ENCODE measurements around the gene RCSD1.

Gene RCSD1

DNA sequence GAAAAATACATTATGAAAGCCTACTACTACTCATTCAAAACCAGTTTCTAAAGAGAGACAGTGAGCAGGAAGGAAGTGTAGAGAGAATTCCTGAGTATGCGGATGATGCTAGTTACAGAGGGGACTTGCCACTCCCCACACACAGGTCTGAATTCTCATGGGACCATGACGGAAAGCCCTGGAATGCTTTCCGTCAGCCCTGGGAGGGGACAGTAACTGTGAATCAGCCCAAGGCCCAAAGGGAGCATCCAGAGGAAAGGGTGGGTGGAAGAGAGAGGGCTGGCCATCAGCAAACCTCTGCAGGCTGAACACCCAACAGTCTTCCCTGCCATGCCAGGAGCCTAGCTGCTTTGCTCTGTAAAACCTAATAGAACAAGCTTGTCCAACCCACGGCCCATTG is 36.4 kb downstream of the RCSD1 start:
- no peaks in the 10 kb centered on the region for H3K27me3 ChIP-seq (ENCODE audit: insufficient read depth, poor library complexity, severe bottlenecking)
- no peak overlapping the region for H3K27ac ChIP-seq (replicated peaks)
- no peak for DNase-seq (ENCODE audit: low read depth in 1 of 2, low spot score in 1 of 2)
- TF ChIP-seq, protein P1, sequence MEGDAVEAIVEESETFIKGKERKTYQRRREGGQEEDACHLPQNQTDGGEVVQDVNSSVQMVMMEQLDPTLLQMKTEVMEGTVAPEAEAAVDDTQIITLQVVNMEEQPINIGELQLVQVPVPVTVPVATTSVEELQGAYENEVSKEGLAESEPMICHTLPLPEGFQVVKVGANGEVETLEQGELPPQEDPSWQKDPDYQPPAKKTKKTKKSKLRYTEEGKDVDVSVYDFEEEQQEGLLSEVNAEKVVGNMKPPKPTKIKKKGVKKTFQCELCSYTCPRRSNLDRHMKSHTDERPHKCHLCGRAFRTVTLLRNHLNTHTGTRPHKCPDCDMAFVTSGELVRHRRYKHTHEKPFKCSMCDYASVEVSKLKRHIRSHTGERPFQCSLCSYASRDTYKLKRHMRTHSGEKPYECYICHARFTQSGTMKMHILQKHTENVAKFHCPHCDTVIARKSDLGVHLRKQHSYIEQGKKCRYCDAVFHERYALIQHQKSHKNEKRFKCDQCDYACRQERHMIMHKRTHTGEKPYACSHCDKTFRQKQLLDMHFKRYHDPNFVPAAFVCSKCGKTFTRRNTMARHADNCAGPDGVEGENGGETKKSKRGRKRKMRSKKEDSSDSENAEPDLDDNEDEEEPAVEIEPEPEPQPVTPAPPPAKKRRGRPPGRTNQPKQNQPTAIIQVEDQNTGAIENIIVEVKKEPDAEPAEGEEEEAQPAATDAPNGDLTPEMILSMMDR (IDR thresholded peaks at IDR 0.05; ENCODE audit: insufficient read depth, low read length), result no peak
- no peak for TF ChIP-seq GABPA (IDR thresholded peaks at IDR 0.05; ENCODE audit: low read depth)
- TF ChIP-seq SPI1 (IDR thresholded peaks at IDR 0.05; ENCODE audit: borderline replicate concordance, low read depth), result no peak
- no peak for TF ChIP-seq POLR2AphosphoS5 (IDR thresholded peaks at IDR 0.05; ENCODE audit: low read depth)
- TF ChIP-seq, protein P2, sequence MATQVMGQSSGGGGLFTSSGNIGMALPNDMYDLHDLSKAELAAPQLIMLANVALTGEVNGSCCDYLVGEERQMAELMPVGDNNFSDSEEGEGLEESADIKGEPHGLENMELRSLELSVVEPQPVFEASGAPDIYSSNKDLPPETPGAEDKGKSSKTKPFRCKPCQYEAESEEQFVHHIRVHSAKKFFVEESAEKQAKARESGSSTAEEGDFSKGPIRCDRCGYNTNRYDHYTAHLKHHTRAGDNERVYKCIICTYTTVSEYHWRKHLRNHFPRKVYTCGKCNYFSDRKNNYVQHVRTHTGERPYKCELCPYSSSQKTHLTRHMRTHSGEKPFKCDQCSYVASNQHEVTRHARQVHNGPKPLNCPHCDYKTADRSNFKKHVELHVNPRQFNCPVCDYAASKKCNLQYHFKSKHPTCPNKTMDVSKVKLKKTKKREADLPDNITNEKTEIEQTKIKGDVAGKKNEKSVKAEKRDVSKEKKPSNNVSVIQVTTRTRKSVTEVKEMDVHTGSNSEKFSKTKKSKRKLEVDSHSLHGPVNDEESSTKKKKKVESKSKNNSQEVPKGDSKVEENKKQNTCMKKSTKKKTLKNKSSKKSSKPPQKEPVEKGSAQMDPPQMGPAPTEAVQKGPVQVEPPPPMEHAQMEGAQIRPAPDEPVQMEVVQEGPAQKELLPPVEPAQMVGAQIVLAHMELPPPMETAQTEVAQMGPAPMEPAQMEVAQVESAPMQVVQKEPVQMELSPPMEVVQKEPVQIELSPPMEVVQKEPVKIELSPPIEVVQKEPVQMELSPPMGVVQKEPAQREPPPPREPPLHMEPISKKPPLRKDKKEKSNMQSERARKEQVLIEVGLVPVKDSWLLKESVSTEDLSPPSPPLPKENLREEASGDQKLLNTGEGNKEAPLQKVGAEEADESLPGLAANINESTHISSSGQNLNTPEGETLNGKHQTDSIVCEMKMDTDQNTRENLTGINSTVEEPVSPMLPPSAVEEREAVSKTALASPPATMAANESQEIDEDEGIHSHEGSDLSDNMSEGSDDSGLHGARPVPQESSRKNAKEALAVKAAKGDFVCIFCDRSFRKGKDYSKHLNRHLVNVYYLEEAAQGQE (IDR thresholded peaks at IDR 0.05; ENCODE audit: insufficient replicate concordance, low read depth), result no peak
- no peak overlapping the region for H3K4me3 ChIP-seq (replicated peaks; ENCODE audit: insufficient read depth, low read length)

DNA sequence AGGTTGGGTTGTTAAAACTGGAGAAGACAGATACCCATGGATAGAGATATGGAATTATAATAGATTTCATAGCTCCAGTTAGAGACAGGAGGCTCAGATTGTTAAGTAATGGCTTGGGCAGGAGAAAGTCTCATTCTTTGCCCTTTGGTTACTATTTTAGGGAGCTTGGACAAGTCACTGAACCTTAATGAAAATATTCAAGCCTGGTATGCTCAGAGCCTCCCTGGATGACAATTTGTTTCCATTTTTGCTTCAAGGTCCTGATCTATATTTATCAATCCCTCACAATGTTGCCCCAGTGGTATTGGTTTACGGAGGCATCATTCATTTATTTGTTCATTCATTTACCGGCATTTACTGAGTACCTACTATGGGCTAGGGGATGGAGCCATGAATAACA is 37.5 kb downstream of the RCSD1 start:
- H3K27me3 ChIP-seq (ENCODE audit: insufficient read depth, poor library complexity, severe bottlenecking), result no peaks in the 10 kb centered on the region
- no peak overlapping the region for H3K27ac ChIP-seq (replicated peaks)
- DNase-seq (ENCODE audit: low read depth in 1 of 2, low spot score in 1 of 2), result no peak
- no peak overlapping the region for H3K4me3 ChIP-seq (replicated peaks; ENCODE audit: insufficient read depth, low read length)
- TF ChIP-seq, protein P1 (IDR thresholded peaks at IDR 0.05; ENCODE audit: insufficient read depth, low read length), result no peak
- TF ChIP-seq POLR2AphosphoS5 (IDR thresholded peaks at IDR 0.05; ENCODE audit: low read depth) (no peak), SPI1 (IDR thresholded peaks at IDR 0.05; ENCODE audit: borderline replicate concordance, low read depth) (no peak), GABPA (IDR thresholded peaks at IDR 0.05; ENCODE audit: low read depth) (no peak)
- TF ChIP-seq, protein P2 (IDR thresholded peaks at IDR 0.05; ENCODE audit: insufficient replicate concordance, low read depth), result no peak

DNA sequence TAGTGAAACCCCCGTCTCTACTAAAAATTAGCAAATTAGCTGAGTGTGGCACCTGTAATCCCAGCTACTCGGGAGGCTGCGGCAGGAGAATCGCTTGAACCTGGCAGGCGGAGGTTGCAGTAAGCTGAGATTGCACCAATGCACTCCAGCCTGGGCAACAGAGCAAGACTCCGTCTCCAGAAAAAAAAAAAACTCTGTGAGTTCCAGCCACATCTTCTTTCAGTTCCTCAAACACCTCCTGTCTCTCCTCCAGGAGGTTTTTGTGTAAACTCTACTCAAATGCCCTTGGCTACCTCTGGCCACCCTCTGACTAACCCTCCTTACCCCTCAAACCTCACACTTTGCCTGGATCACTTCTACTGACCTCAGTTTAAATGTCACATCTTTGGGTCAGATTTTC is 38.1 kb downstream of the RCSD1 start:
- TF ChIP-seq SPI1 (IDR thresholded peaks at IDR 0.05; ENCODE audit: borderline replicate concordance, low read depth) (no peak), POLR2AphosphoS5 (IDR thresholded peaks at IDR 0.05; ENCODE audit: low read depth) (no peak)
- TF ChIP-seq, protein P2 (IDR thresholded peaks at IDR 0.05; ENCODE audit: insufficient replicate concordance, low read depth), result no peak
- TF ChIP-seq, protein P1 (IDR thresholded peaks at IDR 0.05; ENCODE audit: insufficient read depth, low read length), result no peak
- DNase-seq (ENCODE audit: low read depth in 1 of 2, low spot score in 1 of 2), result no peak
- Histone ChIP-seq H3K4me3 (replicated peaks; ENCODE audit: insufficient read depth, low read length) (no peak overlapping the region), H3K27ac (replicated peaks) (no peak overlapping the region), H3K27me3 (ENCODE audit: insufficient read depth, poor library complexity, severe bottlenecking) (no peaks in the 10 kb centered on the region)
